GM21526 (cell line): Measurements from ENCODE around the gene SMIM17.
A peak's percentile ranks its signal among the peaks of the same experiment; 100 is the strongest.

ENCODE experiments used
- ATAC-seq: cut with Tn5 transposase; IDR thresholded peaks from one replicate; pipeline ENCODE4 v1.9.1; 2021; ENCODE audit warnings: moderate library complexity; ENCODE audit not compliant: unreplicated experiment, low FRiP score

Gene SMIM17

GRCh38 chr19:56642711-56643459 is at the start of gene SMIM17:
Gene SMIM17, plus strand, starts transcription at chr19:56643159. Its CDS starts 2,509 bp downstream, at chr19:56645668.
- ATAC-seq: no peak

GRCh38 chr19:56594446-56594782 is 48.5 kb upstream of the SMIM17 start:
- no peak for ATAC-seq

- ATAC-seq: peak; percentile 86
Measured at GRCh38 chr19:56594783-56595547, 48.0 kb upstream of the SMIM17 start, which contains the start of gene ZNF71. Gene ZNF71, plus strand, starts transcription at chr19:56595302. Its CDS starts 6,257 bp downstream, at chr19:56601559.

GRCh38 chr19:56595548-56595899 is 47.4 kb upstream of the SMIM17 start:
- peak; percentile 9 for ATAC-seq

DNA sequence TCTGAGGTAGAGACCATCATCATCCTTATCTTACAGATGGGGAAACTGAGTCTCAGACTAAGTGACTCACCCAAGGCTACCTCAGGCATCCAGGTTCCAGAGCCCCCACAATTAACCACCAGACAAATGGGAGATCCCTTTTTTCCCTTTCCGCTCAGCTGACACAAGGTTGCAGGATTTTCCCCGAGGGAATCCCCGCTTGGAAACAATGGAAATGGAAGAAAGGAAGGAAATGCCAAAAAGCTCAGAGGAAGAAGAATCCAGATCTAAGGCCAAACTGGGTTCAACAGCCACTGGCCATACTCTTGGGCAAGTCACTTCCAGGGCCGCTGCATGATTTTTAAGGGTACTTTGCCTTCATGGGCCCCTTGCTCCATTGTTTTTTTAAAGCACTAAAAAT is 46.3 kb upstream of the SMIM17 start:
- ATAC-seq: no peak

DNA sequence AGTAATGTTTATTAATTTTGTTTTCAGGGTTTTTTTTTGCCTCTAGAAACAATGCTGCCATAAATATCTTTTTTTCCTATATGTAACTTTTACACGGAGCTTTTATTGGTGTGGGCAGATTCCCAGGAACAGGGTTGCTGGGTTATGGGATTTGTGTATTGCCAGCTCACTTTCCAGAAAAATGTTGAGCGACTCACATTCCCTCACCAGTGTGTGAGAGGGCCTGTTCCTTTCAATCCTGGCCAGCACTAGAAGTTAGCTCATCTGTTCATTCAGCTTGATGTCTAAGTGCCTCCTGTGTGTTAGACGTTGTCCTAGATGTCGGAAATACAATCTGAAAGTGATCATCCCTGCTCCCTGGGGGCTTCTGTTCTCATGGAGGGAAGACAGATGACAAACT is 45.3 kb upstream of the SMIM17 start:
- ATAC-seq: no peak

- ATAC-seq: no peak
Measured at GRCh38 chr19:56601375-56601774, 41.6 kb upstream of the SMIM17 start.

DNA sequence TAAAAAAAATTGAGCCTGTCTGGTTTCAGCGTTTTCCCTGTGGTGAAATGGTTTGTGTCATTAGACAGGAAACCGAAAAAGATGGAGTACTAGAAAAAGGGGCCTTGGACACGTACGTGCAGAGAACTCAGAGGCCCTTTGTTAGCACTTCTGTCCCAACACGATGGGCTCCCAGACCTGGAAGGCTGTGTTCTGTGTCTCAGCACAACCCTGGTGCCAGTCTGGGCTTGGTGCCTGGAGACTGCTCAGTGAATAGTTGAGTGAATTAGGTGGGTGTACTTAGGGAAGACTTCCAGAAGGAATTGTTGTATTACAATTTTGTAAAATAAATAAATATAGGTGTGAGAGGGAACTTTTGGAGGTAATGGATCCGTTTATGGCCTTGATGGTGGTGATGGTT is 39.1 kb upstream of the SMIM17 start:
- ATAC-seq: no peak

DNA sequence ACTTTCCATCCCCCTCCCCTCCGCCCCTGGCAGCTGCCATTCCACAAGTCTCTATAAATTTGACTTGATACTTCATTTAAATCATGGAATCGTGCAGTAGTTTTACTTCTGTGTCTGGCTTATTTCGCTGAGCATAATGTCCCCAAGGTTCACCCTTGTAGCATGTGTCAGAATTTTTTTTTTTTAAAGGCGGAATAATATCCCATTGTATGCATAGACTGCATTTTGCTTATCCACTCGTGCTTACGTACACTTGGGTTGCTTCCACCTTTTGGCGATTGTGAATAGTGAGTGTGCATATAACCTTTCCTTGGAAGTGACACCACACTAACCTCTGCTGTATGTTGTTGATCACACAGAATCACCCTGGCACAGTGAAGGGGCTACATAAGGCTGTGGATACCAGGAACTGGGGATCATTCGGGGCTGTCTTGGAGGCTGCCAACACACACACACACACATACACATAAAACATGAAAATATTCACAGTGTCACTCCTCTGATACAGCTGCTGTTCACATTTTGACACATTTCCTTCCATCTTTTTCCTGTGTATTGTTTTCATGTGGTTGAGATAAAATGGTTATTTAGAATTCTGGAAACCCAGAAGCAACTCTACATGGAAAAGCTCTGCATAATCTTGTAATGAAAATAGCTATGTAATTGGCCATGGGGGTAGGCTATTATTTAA is 34.5 kb upstream of the SMIM17 start:
- no peak for ATAC-seq

GRCh38 chr19:56611288-56611687 is 31.7 kb upstream of the SMIM17 start:
- ATAC-seq: no peak

DNA sequence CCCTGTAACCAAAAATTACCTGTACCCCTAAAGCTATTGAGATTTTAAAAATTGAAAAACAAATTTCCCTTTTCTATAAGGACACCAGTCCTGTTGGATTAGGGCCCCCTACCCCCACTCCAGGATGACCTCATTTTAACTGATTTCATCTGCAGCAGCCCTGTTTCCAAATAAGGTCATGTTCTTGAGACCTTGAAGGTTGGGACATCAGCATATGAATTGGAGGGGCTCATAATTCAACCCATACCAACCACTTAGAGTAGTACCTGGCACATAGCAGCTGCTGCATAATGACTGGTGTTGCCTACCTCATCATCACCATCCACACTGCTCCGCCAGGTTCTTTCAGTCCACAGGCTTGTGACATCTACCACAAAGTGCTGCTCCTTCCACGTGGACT is 30.2 kb upstream of the SMIM17 start:
- no peak for ATAC-seq

- no peak for ATAC-seq
Measured at GRCh38 chr19:56613639-56614038, 29.3 kb upstream of the SMIM17 start.

GRCh38 chr19:56617531-56617930 is 25.4 kb upstream of the SMIM17 start:
- no peak for ATAC-seq

GRCh38 chr19:56619121-56619520 is 23.8 kb upstream of the SMIM17 start:
- ATAC-seq: no peak

DNA sequence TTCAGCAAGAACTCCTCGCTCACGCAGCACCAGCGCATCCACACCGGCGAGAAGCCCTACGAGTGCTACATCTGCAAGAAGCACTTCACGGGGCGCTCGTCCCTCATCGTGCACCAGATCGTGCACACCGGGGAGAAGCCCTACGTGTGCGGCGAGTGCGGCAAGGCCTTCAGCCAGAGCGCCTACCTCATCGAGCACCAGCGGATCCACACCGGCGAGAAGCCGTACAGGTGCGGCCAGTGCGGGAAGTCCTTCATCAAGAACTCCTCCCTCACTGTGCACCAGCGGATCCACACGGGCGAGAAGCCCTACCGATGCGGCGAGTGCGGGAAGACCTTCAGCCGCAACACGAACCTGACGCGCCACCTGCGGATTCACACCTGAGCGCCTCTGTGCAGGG is 20.6 kb upstream of the SMIM17 start:
- ATAC-seq: no peak

GRCh38 chr19:56623006-56623405 is 20.0 kb upstream of the SMIM17 start:
- no peak for ATAC-seq

DNA sequence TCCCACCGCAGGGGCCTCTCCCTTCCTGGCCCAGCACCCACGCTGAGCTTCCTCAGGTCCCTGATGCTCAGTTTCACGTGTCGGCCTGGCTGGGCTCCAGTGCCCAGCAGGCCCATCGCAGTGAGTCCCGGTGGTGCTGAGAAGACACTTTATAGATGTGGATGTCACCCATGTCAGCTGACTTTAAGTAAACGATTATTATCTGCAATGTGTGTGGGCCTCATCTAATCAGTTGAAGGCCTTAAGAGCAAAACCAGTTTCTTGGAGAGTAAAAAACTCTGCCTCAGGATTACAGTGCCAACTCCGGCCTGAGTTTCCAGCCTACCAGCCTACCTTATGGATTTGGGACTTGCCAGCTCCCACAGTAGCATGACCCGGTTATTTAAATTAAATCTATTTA is 17.3 kb upstream of the SMIM17 start:
- ATAC-seq: no peak

GRCh38 chr19:56633021-56633420 is 9.9 kb upstream of the SMIM17 start:
- ATAC-seq: no peak

GRCh38 chr19:56637976-56638555 is 4.9 kb upstream of the SMIM17 start:
- no peak for ATAC-seq

DNA sequence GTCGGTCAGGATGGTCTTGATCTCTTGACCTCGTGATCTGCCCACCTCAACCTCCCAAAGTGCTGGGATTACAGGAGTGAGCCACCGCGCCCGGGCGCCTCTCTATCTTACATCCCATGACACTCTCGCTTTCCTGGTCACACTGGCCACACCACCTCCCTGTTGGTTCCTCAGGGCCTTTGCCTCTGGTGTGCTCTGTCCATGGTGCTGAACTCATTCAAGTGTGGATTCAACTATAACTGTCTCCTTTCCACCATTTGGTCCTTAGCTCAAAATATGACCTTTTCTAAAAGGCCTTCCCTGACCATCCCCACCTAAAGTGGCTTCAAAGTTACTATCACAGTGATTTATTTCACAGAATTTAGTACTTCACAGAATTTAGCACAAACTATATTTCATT is 3.7 kb upstream of the SMIM17 start:
- no peak for ATAC-seq

- no peak for ATAC-seq
Measured at GRCh38 chr19:56643460-56643955, 549 bp downstream of the SMIM17 start.
